D721Med (cell line): ENCODE measurements around the gene ITPRID2.

Experiments used
- DNase-seq: peaks from one replicate; pipeline ENCODE4 v3.0.0; 2011; ENCODE audit warnings: low spot score; ENCODE audit not compliant: insufficient read length
- FAIRE-seq: peaks from 2 replicates; lab custom pipeline; 2011; peaks lifted over from hg19 to GRCh38; lab: Jason Lieb, UNC
- CTCF ChIP-seq: IDR thresholded peaks from 2 replicates; pipeline ENCODE4 v1.5.1; 2012; ENCODE audit warnings: mild to moderate bottlenecking, control low read depth; ENCODE audit not compliant: insufficient read depth; ENCODE audit errors: missing control alignments

The ITPRID2 gene

GRCh38 chr2:181891258-181891965 lies at the start of gene ITPRID2:
ITPRID2 (plus strand) TSS chr2:181891730; CDS start chr2:181892067, 337 bp downstream.
- peak; percentile 18 for TF ChIP-seq CTCF
- DNase-seq (peak; percentile 67), FAIRE-seq (no peak)

GRCh38 chr2:181844551-181845290 lies 46.8 kb upstream of the ITPRID2 start:
- FAIRE-seq: no peak
- TF ChIP-seq CTCF: no peak

GRCh38 chr2:181846399-181847197 lies 44.9 kb upstream of the ITPRID2 start:
- TF ChIP-seq CTCF: no peak
- no peak for FAIRE-seq
- no peak for DNase-seq

More at GRCh38 chr2:181844551-181845290, 46.8 kb upstream of the ITPRID2 start:
- no peak for DNase-seq

- FAIRE-seq (no peak), DNase-seq (no peak)
- no peak for TF ChIP-seq CTCF
Observed at GRCh38 chr2:181847198-181847556, 44.4 kb upstream of the ITPRID2 start.

GRCh38 chr2:181847702-181848101 lies 43.8 kb upstream of the ITPRID2 start:
- no peak for DNase-seq
- no peak for TF ChIP-seq CTCF
- no peak for FAIRE-seq

- DNase-seq: no peak
Observed at GRCh38 chr2:181848261-181848886, 43.2 kb upstream of the ITPRID2 start.

More at GRCh38 chr2:181848261-181848886, 43.2 kb upstream of the ITPRID2 start:
- TF ChIP-seq CTCF: no peak
- no peak for FAIRE-seq
